HG03175 (cell line): ENCODE data around the gene GAL.

ENCODE experiments used
- ATAC-seq: cut with Tn5 transposase; IDR thresholded peaks from one replicate; pipeline ENCODE4 v1.9.1; 2021; ENCODE audit warnings: mild to moderate bottlenecking, moderate library complexity; ENCODE audit not compliant: unreplicated experiment

Gene GAL

DNA sequence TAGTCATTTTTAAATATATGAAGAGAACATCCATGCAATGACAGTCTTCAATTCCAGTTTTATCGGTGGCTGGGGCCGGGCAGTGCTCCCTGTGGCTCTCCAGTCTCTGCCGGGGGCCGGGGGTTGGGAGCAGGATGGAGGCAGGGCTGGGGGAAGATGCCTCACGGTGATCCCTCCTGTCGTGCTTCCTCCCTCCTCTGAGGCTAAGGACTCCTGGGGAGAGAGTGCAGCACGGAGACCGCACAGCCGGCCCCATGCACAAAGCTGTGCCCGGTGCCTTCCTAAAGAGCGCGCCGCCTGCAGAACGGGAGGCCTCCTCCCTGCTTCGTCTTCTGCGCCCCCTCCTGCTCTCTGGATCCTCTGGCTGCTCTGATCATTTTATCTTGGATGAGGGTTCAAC is 20.5 kb downstream of the GAL start:
- no peak for ATAC-seq

DNA sequence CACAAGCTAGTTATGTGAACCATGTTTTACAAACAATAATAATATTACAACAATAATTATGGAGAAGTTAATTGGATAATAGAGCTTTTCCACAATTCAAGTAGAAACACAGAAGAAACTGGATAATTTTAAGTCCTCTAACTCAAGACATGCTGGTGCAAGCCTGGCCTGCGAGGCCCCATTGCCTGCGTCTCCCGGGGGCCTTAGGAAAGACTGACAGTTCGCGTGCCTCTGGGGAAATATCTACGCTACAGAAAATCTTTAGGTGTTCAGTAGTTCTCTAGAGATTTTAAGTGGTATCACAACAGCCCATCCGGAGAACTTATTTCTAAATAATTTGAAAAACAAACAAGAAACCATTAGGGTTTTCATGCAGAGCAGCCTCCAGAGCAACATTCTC is 23.2 kb downstream of the GAL start:
- no peak for ATAC-seq

DNA sequence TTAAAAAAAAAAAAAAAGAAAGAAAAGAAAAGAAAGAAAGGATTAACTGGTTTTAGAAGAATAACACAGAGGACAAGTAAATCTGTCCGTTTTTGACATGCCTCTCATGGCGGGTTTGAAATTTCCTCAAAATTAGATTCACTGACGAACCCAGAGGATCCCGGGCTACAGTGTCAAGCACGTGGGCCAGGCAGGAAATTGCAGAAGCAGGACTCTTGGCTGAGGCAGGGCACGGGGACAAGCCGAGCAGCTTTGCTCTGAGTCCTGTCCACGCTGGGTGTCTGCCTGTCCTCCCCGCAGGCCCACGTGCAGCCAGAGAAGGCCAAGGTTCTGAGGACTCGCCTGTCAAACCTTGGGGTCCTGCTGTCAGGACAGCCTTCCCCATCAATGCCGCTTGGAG is 24.7 kb downstream of the GAL start:
- no peak for ATAC-seq

DNA sequence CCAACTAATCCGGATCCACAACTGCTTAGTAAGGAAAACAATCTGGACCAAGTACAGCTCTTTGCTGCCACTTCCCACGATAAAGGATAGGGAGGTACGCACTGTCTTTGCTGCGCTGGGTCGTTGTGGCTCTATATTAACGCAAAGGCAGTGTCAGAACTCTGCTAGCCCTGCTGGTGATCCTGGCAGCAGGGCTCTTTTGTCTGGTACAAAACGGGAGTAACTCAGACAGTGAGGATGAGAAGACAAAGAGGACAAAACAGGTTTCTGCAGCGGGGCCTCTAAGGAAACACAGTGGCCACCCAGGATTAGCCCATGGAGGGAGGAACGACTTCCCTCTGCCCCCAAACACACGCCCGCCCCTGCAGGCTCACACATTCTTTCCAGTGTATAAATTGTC is 26.1 kb downstream of the GAL start:
- ATAC-seq = no peak

DNA sequence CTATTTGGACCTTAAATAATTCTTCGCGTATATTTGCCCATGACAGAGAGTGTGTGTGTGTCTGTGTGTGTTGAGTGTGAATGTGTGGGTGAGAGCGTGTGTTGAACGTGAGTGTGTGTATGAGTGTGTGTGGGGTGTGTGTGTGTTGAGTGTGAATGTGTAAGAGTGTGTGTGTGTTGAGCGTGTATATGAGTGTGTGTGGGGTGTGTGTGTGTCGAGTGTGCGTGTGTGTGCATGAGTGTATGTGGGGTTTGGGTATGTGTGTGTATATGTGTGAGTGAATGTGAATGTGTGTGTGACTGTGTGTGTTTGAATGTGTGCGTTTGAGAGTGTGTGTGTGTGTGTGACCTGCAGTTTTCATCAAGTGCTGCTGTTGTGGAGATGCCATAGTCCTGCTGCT is 26.8 kb downstream of the GAL start:
- no peak for ATAC-seq

DNA sequence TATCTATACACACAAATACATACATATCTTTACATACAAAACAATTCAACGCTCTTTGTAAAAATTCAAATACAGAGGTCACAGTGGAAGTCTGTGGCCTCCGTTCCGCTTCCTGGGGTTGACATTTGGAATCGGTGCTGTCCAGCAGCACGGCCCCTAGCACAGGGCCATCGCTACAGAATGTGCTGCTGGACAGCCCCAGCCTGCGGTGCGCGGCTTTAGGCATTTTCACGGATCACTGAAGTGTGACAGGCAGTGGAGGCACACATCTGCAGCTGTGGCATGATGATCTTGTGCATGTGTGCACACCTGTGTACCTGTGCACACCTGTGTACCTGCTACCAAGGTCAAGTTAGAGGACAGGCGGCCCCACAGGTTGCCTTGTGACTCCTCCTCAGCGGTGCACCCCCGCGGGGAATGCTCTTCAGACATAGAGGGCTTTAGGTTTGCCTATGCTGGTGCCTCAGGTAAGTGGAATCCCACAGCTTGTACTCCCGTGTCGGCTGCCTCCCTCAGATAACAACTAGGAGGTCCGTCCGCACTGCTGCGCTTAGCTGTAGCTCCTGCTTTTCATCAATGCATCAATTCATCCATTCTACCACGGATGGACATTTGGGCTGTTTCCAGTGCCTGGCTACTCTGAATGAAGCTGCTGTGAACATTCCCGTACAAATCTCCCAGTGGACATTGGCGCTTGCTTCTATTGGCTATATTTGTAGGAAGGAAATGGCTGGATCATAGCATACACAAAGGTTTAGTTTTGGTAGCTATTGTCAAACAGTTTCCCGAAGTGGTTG is 29.9 kb downstream of the GAL start:
- no peak for ATAC-seq

DNA sequence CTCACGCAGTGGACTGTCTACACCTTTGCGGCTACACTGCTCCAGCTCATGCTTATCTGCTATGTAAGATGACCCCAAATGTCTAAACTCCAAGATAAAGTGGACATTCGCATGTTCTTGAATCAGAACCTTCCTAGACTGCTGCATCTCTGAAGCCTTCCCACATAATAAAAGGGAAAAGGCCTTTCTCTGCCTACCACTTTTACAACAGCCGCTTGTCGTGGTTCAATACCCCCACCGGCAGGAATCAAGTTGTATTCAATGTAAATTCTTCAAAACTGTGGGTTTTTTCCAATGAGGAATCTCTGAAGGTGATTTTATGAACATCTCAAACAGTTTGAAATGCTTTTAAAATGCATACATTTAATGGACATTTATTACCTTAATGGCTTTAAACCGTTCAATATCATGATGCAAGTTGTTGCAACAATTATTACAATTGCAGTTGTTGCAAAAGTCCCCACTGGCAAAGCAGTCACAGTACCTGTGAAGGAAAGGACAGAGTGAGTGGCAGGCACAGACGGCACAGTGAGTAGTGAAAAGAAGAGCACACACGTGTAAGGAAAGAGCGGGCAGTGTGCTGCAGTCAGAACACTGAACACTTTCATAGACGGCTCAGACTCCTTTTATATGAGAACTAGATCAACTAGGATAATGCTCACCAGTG is 31.2 kb downstream of the GAL start:
- no peak for ATAC-seq

DNA sequence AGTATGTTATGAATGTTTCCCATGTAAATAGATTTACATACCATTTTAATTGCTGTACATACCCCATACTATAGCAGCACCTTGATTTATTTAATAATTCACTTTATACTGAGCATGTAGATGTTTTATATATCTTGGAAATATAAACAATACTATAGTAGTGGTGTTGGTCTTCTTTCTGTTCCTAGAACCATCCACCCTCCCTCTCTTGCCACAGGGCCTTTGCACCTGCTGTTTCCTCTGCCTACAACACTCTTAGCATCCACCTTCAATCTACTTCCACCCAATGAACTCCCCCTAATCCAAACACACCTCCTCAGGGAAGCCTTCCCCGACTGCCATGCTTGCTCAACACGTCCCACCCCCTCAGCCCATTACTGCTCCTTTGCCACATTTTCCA is 36.7 kb downstream of the GAL start:
- ATAC-seq = no peak

DNA sequence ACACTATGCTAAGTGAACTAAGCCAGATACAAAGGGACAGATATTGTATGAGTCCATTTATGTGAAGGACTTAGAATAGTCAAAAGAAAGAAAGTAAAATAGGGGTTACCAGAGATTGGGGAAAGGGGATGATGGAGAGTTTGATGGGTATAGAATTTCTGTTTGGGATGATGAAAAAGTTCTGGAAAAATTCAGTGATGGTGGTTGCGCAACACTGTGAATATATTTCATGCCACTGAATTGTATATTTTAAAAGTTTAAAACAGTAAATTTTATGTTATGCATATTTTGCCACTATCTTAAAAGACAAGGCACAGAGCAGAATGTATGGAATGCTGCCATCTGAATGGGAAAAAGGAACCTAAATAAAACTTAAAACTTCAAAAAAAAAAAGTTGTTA is 37.8 kb downstream of the GAL start:
- ATAC-seq = no peak

DNA sequence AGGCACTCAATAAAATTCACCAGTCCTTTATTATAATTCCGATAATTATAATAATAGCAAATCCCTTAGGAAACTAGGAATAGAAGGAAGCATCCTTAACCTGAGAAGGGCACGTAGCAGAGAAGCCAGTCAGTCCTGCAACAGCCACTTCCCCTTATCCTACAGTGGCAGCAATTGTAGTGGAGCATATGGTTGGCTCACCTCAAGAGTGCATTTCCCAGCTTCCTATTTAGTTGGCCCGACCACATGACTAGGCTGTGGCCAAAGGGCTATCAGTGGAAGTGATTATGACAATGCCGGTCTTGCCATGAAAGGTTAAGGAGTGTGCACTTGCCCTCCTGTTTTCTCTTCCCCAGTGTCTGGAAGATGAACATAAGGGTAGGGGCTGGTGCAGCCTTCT is 39.9 kb downstream of the GAL start:
- ATAC-seq = no peak

DNA sequence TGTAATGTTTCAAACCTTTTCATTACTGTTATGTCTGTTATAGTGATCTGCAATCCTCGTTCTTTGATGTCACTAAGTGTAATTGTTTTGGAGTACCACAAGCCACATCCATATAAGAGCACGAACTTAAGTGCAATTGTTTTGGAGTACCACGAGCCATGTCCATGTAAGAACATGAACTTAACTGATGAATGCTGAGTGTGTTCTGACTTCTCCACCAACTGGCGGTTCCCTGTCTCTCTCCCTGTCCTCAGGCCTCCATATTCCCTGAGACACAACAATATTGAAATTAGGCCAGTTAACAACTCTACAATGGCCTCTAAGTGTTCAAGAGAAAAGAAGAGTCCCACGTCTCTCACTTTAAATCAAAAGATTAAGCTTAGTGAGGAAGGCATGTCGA is 43.4 kb downstream of the GAL start:
- ATAC-seq = no peak

DNA sequence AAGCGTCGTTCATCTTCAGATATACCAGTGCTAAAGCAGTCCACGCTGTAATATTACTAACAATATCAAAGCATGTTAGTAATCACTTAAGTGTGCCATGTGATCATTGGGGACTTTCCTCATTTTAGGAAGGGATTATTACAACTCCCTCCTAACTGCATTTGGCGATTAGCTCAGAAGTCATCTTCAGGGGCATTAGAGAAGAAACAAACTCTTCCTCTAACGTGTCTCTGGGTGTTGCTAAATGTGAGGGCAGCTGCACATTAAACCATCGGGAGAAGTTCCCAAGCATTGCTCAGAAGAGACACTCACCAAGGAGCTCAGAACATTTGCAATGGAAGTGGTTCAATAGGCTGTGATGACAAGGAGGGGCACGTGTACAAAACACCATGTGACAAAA is 49.8 kb downstream of the GAL start:
- ATAC-seq = no peak

DNA sequence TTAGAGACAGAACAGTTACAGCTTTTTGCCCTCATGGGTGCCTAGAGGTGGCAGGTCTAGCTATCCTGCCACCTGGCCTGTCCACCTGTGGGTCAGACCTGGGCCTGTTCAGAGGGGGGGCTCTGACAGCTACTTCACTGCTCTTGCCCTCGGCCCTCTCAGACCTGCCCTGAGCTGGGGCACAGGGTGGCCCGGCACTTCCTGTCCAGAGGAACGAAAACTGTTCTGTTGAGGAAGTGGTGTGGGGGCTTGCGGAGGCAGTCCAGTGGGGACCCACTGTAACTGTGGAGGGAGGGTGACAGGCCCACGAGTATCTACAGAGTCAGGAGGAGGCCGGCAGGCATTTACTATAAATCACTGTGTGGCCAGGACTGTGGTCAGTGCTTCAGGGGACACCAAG is 50.8 kb downstream of the GAL start:
- ATAC-seq = no peak

DNA sequence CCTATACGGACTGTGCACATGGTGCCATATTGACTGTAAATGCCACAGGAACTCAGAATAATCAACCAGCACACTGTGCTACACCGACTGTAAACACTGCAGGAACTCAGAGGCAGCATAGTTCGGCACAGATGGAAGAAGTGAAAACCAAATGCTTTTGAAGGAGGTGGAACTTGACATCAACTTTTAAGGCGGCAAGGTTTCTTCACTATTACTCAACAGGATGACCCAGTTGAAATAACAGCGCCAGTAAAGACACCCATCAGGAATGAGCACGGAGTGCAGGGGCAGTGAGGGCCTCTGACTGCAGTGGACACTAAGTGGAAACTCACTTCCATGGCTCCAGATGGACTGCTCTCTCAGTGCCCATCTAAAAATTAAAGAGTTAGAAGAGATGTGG is 51.3 kb downstream of the GAL start:
- no peak for ATAC-seq
